H1 (cell line): Measurements from ENCODE around the gene CIT. TPM values are rescaled to one million over a fixed set of nuclear protein-coding genes. Genes with fewer than 3 reads are reported as not detected.

ENCODE experiments used
- CTCF ChIA-PET: fragments of 300-600 bp; sonication (Branson Sonifier 250); formaldehyde crosslinking; loops from one replicate; lab custom pipeline; 2021; ENCODE audit not compliant: partially characterized antibody; lab: Charles Lee
- POLR2A ChIA-PET: fragments of 300-600 bp; sonication (Branson Sonifier 250); formaldehyde crosslinking; loops from one replicate; lab custom pipeline; 2021; ENCODE audit warnings: inconsistent platforms; ENCODE audit not compliant: partially characterized antibody; lab: Charles Lee
- DNase-seq, 2 experiments: peaks; one replicate each; pipeline versions ENCODE4 v3.0.0 to v3.0.0-alpha.2; 2010 to 2022; ENCODE audit warnings: low spot score in 2 of 2, low read depth in 1 of 2, mixed read lengths in 1 of 2
- FAIRE-seq: peaks from 2 replicates; lab custom pipeline; 2011; peaks lifted over from hg19 to GRCh38; lab: Jason Lieb, UNC
- H2AFZ ChIP-seq: 2 replicates; pipeline ENCODE4 v1.8.1; 2012; ENCODE audit warnings: low read length, inconsistent platforms
- H2AK5ac ChIP-seq: 2 replicates; pipeline ENCODE4 v1.6.1; 2013; ENCODE audit warnings: low read depth, low read length
- H2BK120ac ChIP-seq: replicated peaks from 2 replicates; pipeline ENCODE3; 2013; ENCODE audit warnings: low read depth, low read length, inconsistent platforms
- H2BK12ac ChIP-seq: 2 replicates; pipeline ENCODE4 v1.6.1; 2013; ENCODE audit warnings: low read depth, low read length
- H2BK15ac ChIP-seq: 2 replicates; pipeline ENCODE4 v1.6.1; 2013; ENCODE audit warnings: low read length
- H2BK20ac ChIP-seq: 2 replicates; pipeline ENCODE4 v1.6.1; 2013; ENCODE audit warnings: low read length
- H2BK5ac ChIP-seq: 2 replicates; pipeline ENCODE4 v1.6.1; 2013; ENCODE audit warnings: low read depth, low read length
- H3K14ac ChIP-seq: 2 replicates; pipeline ENCODE4 v1.6.1; 2013; ENCODE audit warnings: inconsistent platforms; ENCODE audit not compliant: insufficient read length
- H3K18ac ChIP-seq: 2 replicates; pipeline ENCODE4 v1.6.1; 2013; ENCODE audit warnings: low read length; ENCODE audit errors: extremely low read depth
- H3K23ac ChIP-seq: 2 replicates; pipeline ENCODE4 v1.6.1; 2013; ENCODE audit warnings: inconsistent platforms; ENCODE audit not compliant: insufficient read length
- H3K23me2 ChIP-seq: 2 replicates; pipeline ENCODE4 v1.6.1; 2013; ENCODE audit warnings: low read depth, low read length
- H3K27ac ChIP-seq: 2 replicates; pipeline ENCODE4 v1.6.1; 2011; ENCODE audit warnings: low read depth, low read length, inconsistent platforms
- H3K27me3 ChIP-seq, 4 experiments: replicated peaks in 1 of 4; 1 replicate in 1 of 4; 2 replicates in 3 of 4; pipeline versions ENCODE4 v1.6.1 to v1.8.1; 2011 to 2013; ENCODE audit warnings: low read length in 3 of 4, mild to moderate bottlenecking in 3 of 4, inconsistent platforms in 2 of 4, mixed read lengths in 2 of 4, moderate library complexity in 1 of 4; ENCODE audit not compliant: control insufficient read depth in 3 of 4, insufficient read depth in 3 of 4; ENCODE audit errors: extremely low read depth in 1 of 4
- H3K36me3 ChIP-seq, 4 experiments: 2 replicates each; pipeline versions ENCODE4 v1.6.1 to v1.8.1; 2011 to 2013; ENCODE audit warnings: mild to moderate bottlenecking in 4 of 4, low read length in 3 of 4, moderate library complexity in 2 of 4, control low read depth in 1 of 4, inconsistent platforms in 1 of 4; ENCODE audit not compliant: insufficient read depth in 4 of 4, control insufficient read depth in 2 of 4
- H3K4ac ChIP-seq: replicated peaks from 2 replicates; pipeline ENCODE3; 2013; ENCODE audit warnings: low read length, low read depth, mixed read lengths, inconsistent platforms; ENCODE audit not compliant: insufficient read length
- H3K4me1 ChIP-seq, 4 experiments: replicated peaks in 1 of 4; 1 replicate in 1 of 4; 2 replicates in 3 of 4; pipeline versions ENCODE4 v1.6.1 to v1.8.1; 2011 to 2013; ENCODE audit warnings: low read length in 3 of 4, inconsistent platforms in 2 of 4, mixed read lengths in 1 of 4; ENCODE audit not compliant: insufficient read depth in 4 of 4, control insufficient read depth in 3 of 4
- H3K4me2 ChIP-seq, 2 experiments: 2 replicates each; pipeline versions ENCODE4 v1.6.1 to v1.8.1; 2011 to 2013; ENCODE audit warnings: low read depth in 2 of 2, low read length in 2 of 2, control low read depth in 1 of 2, inconsistent platforms in 1 of 2, mild to moderate bottlenecking in 1 of 2; ENCODE audit not compliant: insufficient read depth in 1 of 2
- H3K4me3 ChIP-seq, 4 experiments: fragments of 200-600, 300-600 bp in 1 of 4; sonication (generic), shearing (Covaris generic), sonication (Bioruptor Twin) in 1 of 4; 2 replicates each; pipeline versions ENCODE4 v1.5.1 to v1.8.1; 2011 to 2016; ENCODE audit warnings: low read length in 4 of 4, low read depth in 3 of 4, control low read depth in 2 of 4, inconsistent platforms in 2 of 4, mild to moderate bottlenecking in 2 of 4, mixed read lengths in 1 of 4, moderate library complexity in 1 of 4; ENCODE audit not compliant: insufficient read depth in 2 of 4; ENCODE audit errors: extremely low read depth in 1 of 4
- H3K56ac ChIP-seq: replicated peaks from 2 replicates; pipeline ENCODE3; 2013; ENCODE audit warnings: low read depth, mild to moderate bottlenecking, mixed read lengths, low read length, inconsistent platforms; ENCODE audit not compliant: insufficient read length
- H3K79me1 ChIP-seq: 2 replicates; pipeline ENCODE4 v1.6.1; 2013; ENCODE audit warnings: low read depth, low read length, control low read depth
- H3K79me2 ChIP-seq, 2 experiments: 2 replicates each; pipeline versions ENCODE4 v1.6.1 to v1.8.1; 2012 to 2013; ENCODE audit warnings: low read length in 2 of 2, mild to moderate bottlenecking in 2 of 2, inconsistent platforms in 1 of 2; ENCODE audit not compliant: insufficient read depth in 2 of 2, control insufficient read depth in 1 of 2
- H3K9ac ChIP-seq, 4 experiments: replicated peaks in 1 of 4; 1 replicate in 1 of 4; 2 replicates in 3 of 4; pipeline versions ENCODE4 v1.6.1 to v1.8.1; 2011 to 2013; ENCODE audit warnings: low read depth in 3 of 4, low read length in 3 of 4, control low read depth in 2 of 4, mild to moderate bottlenecking in 2 of 4, moderate library complexity in 2 of 4, inconsistent platforms in 1 of 4; ENCODE audit errors: extremely low read depth in 1 of 4
- H3K9me3 ChIP-seq, 2 experiments: 2 replicates each; pipeline versions ENCODE4 v1.6.1 to v1.8.1; 2012 to 2013; ENCODE audit warnings: mild to moderate bottlenecking in 2 of 2, moderate library complexity in 2 of 2, control low read depth in 1 of 2, inconsistent platforms in 1 of 2, low read depth in 1 of 2, low read length in 1 of 2, mixed read lengths in 1 of 2; ENCODE audit not compliant: insufficient read depth in 2 of 2
- H4K20me1 ChIP-seq, 2 experiments: replicated peaks in 1 of 2; 2 replicates each; pipeline versions ENCODE3 to v1.8.1; 2011 to 2013; ENCODE audit warnings: inconsistent platforms in 2 of 2, low read length in 2 of 2, mild to moderate bottlenecking in 1 of 2; ENCODE audit not compliant: insufficient read depth in 2 of 2, control insufficient read depth in 1 of 2
- H4K5ac ChIP-seq: 2 replicates; pipeline ENCODE4 v1.6.1; 2013; ENCODE audit warnings: low read length, low read depth, mixed read lengths, inconsistent platforms; ENCODE audit not compliant: insufficient read length
- H4K8ac ChIP-seq: 2 replicates; pipeline ENCODE4 v1.8.0; 2013; ENCODE audit warnings: mild to moderate bottlenecking, moderate library complexity, low read length, inconsistent platforms; ENCODE audit not compliant: insufficient read depth; ENCODE audit errors: extremely low read depth
- H4K91ac ChIP-seq: replicated peaks from 2 replicates; pipeline ENCODE3; 2013; ENCODE audit warnings: low read length, mixed read lengths, inconsistent platforms; ENCODE audit not compliant: insufficient read length
- ASH2L ChIP-seq: fragments of 200-600, 300-600 bp; sonication (generic); IDR thresholded peaks from one replicate; pipeline ENCODE4 v1.7.1; 2017; ENCODE audit warnings: low read length
- EP300 ChIP-seq, 2 experiments: IDR thresholded peaks; 1 replicate in 1 of 2; 2 replicates in 1 of 2; pipeline ENCODE4 v1.6.1; 2011 to 2012; ENCODE audit warnings: low read depth in 2 of 2, low read length in 2 of 2, mild to moderate bottlenecking in 2 of 2, borderline replicate concordance in 1 of 2, inconsistent platforms in 1 of 2, moderate library complexity in 1 of 2
- HDAC6 ChIP-seq: IDR thresholded peaks from one replicate; pipeline ENCODE4 v1.7.1; 2012; ENCODE audit warnings: low read depth, mild to moderate bottlenecking, inconsistent platforms, low read length, moderate library complexity
- JUND ChIP-seq: IDR thresholded peaks from 2 replicates; pipeline ENCODE4 v1.6.1; 2011; ENCODE audit warnings: mild to moderate bottlenecking, improper control_type of control experiment, low read length
- RXRA ChIP-seq: IDR thresholded peaks from 2 replicates; pipeline ENCODE4 v1.6.1; 2011; ENCODE audit warnings: low read depth, mild to moderate bottlenecking, low read length, moderate library complexity; ENCODE audit not compliant: insufficient read depth
- SP4 ChIP-seq: IDR thresholded peaks from 2 replicates; pipeline ENCODE4 v1.6.1; 2012; ENCODE audit warnings: low read length, inconsistent platforms
- SUZ12 ChIP-seq: fragments of 200-600 bp; sonication (generic); IDR thresholded peaks from 2 replicates; pipeline ENCODE4 v1.6.1; 2012; ENCODE audit warnings: mild to moderate bottlenecking, inconsistent platforms, low read length, moderate library complexity, mixed read lengths
- WGBS, 2 experiments: shearing (Covaris generic) in 1 of 2; methylation state at CpG; one replicate each; pipeline versions ENCODE4 v1.1.6 to v1.1.7; 2013 to 2015; ENCODE audit warnings: low lambda C conversion rate in 2 of 2, mixed read lengths in 2 of 2, inconsistent platforms in 1 of 2, low coverage in 1 of 2, missing lambda C conversion rate in 1 of 2; ENCODE audit not compliant: insufficient replicate concordance in 2 of 2, insufficient coverage in 1 of 2, insufficient read length in 1 of 2; ENCODE audit errors: extremely low coverage in 1 of 2, missing lambda C conversion rate in 1 of 2; 5-methylcytosine and 5-hydroxymethylcytosine counted together
- polyA plus RNA-seq, 7 experiments: library from polyadenylated mRNA; depleted of rRNA in 3 of 7; stranded (reverse) in 5 of 7; unstranded in 2 of 7; fragments of >200 nt in 5 of 7; fragments of 200-250 nt in 2 of 7; gene quantifications; 1 replicate in 5 of 7; 2 replicates in 1 of 7; 4 replicates in 1 of 7; pipeline versions ENCODE4 v1.2.1 to v1.2.3, GENCODE V29; 2011 to 2013; ENCODE audit warnings: missing spikeins in 2 of 7, mixed read lengths in 2 of 7
- total RNA-seq: library from RNA; stranded (reverse); fragmentation: NEBNext Ultra II Directional; extraction: Animal tissue kit (Norgen Biotek cat#: 25700); gene quantifications from 2 replicates; pipeline ENCODE4 v1.2.1, GENCODE V29; 2021
- TF ChIP-seq, protein P1 (sequence below): IDR thresholded peaks from 2 replicates; pipeline ENCODE4 v1.6.1; 2012; ENCODE audit warnings: inconsistent platforms
- TF ChIP-seq, protein P2 (sequence below), 3 experiments: IDR thresholded peaks; 1 replicate in 2 of 3; 2 replicates in 1 of 3; pipeline versions ENCODE4 v1.5.1 to v1.6.1; 2011; ENCODE audit warnings: low read length in 3 of 3, mild to moderate bottlenecking in 3 of 3, inconsistent platforms in 2 of 3, low read depth in 1 of 3, moderate library complexity in 1 of 3; ENCODE audit not compliant: insufficient read depth in 1 of 3; ENCODE audit errors: control extremely low read depth in 1 of 3

CIT gene
- total and polyA plus RNA-seq, 2 of the 8 experiments (the other 6 are each of a cell fraction or from before 2014, with no cell fraction given) = 17.1 to 60.9 TPM

DNA sequence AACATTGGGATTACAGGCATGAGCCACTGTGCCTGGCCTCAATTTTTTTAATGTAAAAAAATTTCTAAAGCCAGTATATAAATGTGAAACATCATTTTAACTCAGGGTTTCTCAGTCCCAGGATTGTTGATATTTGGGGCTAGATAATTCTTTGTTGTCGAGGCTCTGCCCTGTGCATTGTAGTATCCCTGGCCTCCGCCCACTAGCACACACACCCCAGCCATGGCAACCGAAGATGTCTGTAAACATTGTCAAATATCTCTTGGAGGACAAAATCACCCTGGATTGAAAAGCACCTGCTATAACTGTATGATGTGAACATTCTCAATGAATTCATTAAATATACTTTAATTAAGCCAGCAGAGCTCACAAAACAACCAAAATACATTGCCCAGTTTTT is 8.4 kb upstream of the CIT start:
- H4K20me1 ChIP-seq = no peaks in the 10 kb centered on the region
- no peaks in the 10 kb centered on the region for H3K27me3 ChIP-seq
- no peak overlapping the region for H2BK15ac ChIP-seq
- no peak overlapping the region for H3K14ac ChIP-seq
- TF ChIP-seq JUND = no peak
- no peak for TF ChIP-seq EP300 (IDR thresholded peaks at IDR 0.05; ENCODE audit: borderline replicate concordance in 1 of 2, low read depth in 2 of 2, low read length in 2 of 2)
- TF ChIP-seq, protein P1, sequence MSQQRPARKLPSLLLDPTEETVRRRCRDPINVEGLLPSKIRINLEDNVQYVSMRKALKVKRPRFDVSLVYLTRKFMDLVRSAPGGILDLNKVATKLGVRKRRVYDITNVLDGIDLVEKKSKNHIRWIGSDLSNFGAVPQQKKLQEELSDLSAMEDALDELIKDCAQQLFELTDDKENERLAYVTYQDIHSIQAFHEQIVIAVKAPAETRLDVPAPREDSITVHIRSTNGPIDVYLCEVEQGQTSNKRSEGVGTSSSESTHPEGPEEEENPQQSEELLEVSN = no peak
- no peak for TF ChIP-seq RXRA
- TF ChIP-seq, protein P2, sequence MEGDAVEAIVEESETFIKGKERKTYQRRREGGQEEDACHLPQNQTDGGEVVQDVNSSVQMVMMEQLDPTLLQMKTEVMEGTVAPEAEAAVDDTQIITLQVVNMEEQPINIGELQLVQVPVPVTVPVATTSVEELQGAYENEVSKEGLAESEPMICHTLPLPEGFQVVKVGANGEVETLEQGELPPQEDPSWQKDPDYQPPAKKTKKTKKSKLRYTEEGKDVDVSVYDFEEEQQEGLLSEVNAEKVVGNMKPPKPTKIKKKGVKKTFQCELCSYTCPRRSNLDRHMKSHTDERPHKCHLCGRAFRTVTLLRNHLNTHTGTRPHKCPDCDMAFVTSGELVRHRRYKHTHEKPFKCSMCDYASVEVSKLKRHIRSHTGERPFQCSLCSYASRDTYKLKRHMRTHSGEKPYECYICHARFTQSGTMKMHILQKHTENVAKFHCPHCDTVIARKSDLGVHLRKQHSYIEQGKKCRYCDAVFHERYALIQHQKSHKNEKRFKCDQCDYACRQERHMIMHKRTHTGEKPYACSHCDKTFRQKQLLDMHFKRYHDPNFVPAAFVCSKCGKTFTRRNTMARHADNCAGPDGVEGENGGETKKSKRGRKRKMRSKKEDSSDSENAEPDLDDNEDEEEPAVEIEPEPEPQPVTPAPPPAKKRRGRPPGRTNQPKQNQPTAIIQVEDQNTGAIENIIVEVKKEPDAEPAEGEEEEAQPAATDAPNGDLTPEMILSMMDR (IDR thresholded peaks at IDR 0.05; ENCODE audit: control extremely low read depth in 1 of 3, insufficient read depth in 1 of 3, low read depth in 1 of 3, low read length in 3 of 3) = no peak
- TF ChIP-seq SP4 = no peak
- TF ChIP-seq HDAC6 = no peak
- TF ChIP-seq ASH2L = no peak
- TF ChIP-seq SUZ12 = no peak
- TF ChIP-seq, all 59 proteins: peak for 0
- Histone ChIP-seq H3K18ac (no peak overlapping the region), H3K23ac (no peak overlapping the region), H3K9me3 (no peaks in the 10 kb centered on the region), H3K56ac (no peak overlapping the region), H3K27ac (no peak overlapping the region), H2BK120ac (no peak overlapping the region), H2AFZ (no peak overlapping the region), H3K4me2 (no peak overlapping the region), H2BK12ac (no peak overlapping the region), H2BK20ac (no peak overlapping the region), H3K23me2 (no peaks in the 10 kb centered on the region), H3K79me1 (no peaks in the 10 kb centered on the region), H3K4me3 (no peak overlapping the region), H4K8ac (no peak overlapping the region), H4K91ac (no peak overlapping the region), H2AK5ac (no peak overlapping the region), H3K79me2 (no peaks in the 10 kb centered on the region), H3K36me3 (no peaks in the 10 kb centered on the region), H4K5ac (no peak overlapping the region), H3K9ac (no peak overlapping the region), H2BK5ac (no peak overlapping the region), H3K4me1 (no peaks in the 10 kb centered on the region), H3K4ac (no peak overlapping the region)
- no peak for FAIRE-seq
- ChIA-PET CTCF (interaction anchor here (0.7 to 1.8 kb wide), 3 partner anchors 17 to 201 kb away, joined by 3 to 6 read pairs (median 3); no protein-coding TSS in a partner anchor), POLR2A (no interaction called here)
- WGBS, 2 experiments = 87% methylated on average over 3 of the region's 3 CpGs; no CpG with 5 or more reads in 1 of the 2 experiments
- DNase-seq = no peak
